NB4 (cell line): ENCODE data around the gene PURB.

Experiments used
- CTCF ChIP-seq: IDR thresholded peaks from one replicate; pipeline ENCODE4 v1.5.1; 2012; ENCODE audit warnings: low read depth, low read length
- MAX ChIP-seq: IDR thresholded peaks from 2 replicates; pipeline ENCODE4 v1.6.1; 2011; ENCODE audit warnings: low read depth, low read length
- MYC ChIP-seq: IDR thresholded peaks from 2 replicates; pipeline ENCODE4 v1.6.1; 2011; ENCODE audit warnings: low read depth, low read length
- POLR2A ChIP-seq: IDR thresholded peaks from 2 replicates; pipeline ENCODE4 v1.6.1; 2011; ENCODE audit warnings: mild to moderate bottlenecking; ENCODE audit not compliant: insufficient read length; ENCODE audit errors: extremely low read depth

GRCh38 chr7:44845451-44845850 lies 39.9 kb downstream of the PURB start:
- TF ChIP-seq CTCF (no peak), MYC (no peak), POLR2A (no peak), MAX (no peak)
